HUES48 (cell line): ENCODE results near the gene SRPK2.

Experiments used
- H3K27ac ChIP-seq: one replicate; pipeline ENCODE4 v1.7.0; 2013; ENCODE audit warnings: low read depth, low read length, inconsistent platforms
- H3K27me3 ChIP-seq: 2 replicates; pipeline ENCODE4 v1.6.1; 2013; ENCODE audit warnings: mild to moderate bottlenecking, low read length; ENCODE audit not compliant: control insufficient read depth, insufficient read depth
- H3K36me3 ChIP-seq: 2 replicates; pipeline ENCODE4 v1.6.1; 2013; ENCODE audit warnings: low read length; ENCODE audit not compliant: control insufficient read depth, insufficient read depth
- H3K4me1 ChIP-seq: 2 replicates; pipeline ENCODE4 v1.6.1; 2013; ENCODE audit warnings: mild to moderate bottlenecking, low read length; ENCODE audit not compliant: control insufficient read depth, insufficient read depth
- H3K4me3 ChIP-seq: 2 replicates; pipeline ENCODE4 v1.5.1; 2013; ENCODE audit warnings: mild to moderate bottlenecking, low read depth, low read length
- H3K9ac ChIP-seq: 2 replicates; pipeline ENCODE4 v1.6.1; 2013; ENCODE audit warnings: mild to moderate bottlenecking, low read depth, low read length, moderate library complexity
- H3K9me3 ChIP-seq: 2 replicates; pipeline ENCODE4 v1.6.1; 2013; ENCODE audit warnings: low read length; ENCODE audit not compliant: control insufficient read depth, insufficient read depth

Gene SRPK2

GRCh38 chr7:105185290-105186010 is 203.3 kb downstream of the SRPK2 start:
- Histone ChIP-seq H3K9ac (no peak overlapping the region), H3K36me3 (no peaks in the 10 kb centered on the region), H3K9me3 (no peaks in the 10 kb centered on the region), H3K4me1 (no peaks in the 10 kb centered on the region), H3K4me3 (no peak overlapping the region), H3K27ac (no peak overlapping the region), H3K27me3 (no peaks in the 10 kb centered on the region)

GRCh38 chr7:105180002-105180401 is 208.7 kb downstream of the SRPK2 start:
- Histone ChIP-seq H3K4me1 (peaks cover 6% of the 10 kb centered on the region; the same call in 1 of the 2 replicates), H3K9me3 (no peaks in the 10 kb centered on the region), H3K4me3 (no peak overlapping the region), H3K36me3 (no peaks in the 10 kb centered on the region), H3K27ac (no peak overlapping the region), H3K9ac (no peak overlapping the region), H3K27me3 (no peaks in the 10 kb centered on the region)

- H3K4me3 ChIP-seq = no peak overlapping the region
- no peak overlapping the region for H3K27ac ChIP-seq
- H3K36me3 ChIP-seq = no peaks in the 10 kb centered on the region
- H3K27me3 ChIP-seq = no peaks in the 10 kb centered on the region
- no peaks in the 10 kb centered on the region for H3K9me3 ChIP-seq
- peaks cover 6% of the 10 kb centered on the region; the same call in 1 of the 2 replicates for H3K4me1 ChIP-seq
- no peak overlapping the region for H3K9ac ChIP-seq
Observed at GRCh38 chr7:105178928-105179541, 209.7 kb downstream of the SRPK2 start.

GRCh38 chr7:105178177-105178576 is 210.5 kb downstream of the SRPK2 start:
- peaks cover 6% of the 10 kb centered on the region; the same call in 1 of the 2 replicates for H3K4me1 ChIP-seq
- H3K27ac ChIP-seq = no peak overlapping the region
- H3K36me3 ChIP-seq = no peaks in the 10 kb centered on the region
- H3K4me3 ChIP-seq = no peak overlapping the region
- H3K9ac ChIP-seq = no peak overlapping the region
- H3K9me3 ChIP-seq = no peaks in the 10 kb centered on the region
- no peaks in the 10 kb centered on the region for H3K27me3 ChIP-seq

- H3K27ac ChIP-seq = no peak overlapping the region
- H3K9ac ChIP-seq = no peak overlapping the region
- H3K4me1 ChIP-seq = peaks cover 6% of the 10 kb centered on the region; the same call in 1 of the 2 replicates
- H3K9me3 ChIP-seq = no peaks in the 10 kb centered on the region
- no peak overlapping the region for H3K4me3 ChIP-seq
- H3K27me3 ChIP-seq = no peaks in the 10 kb centered on the region
- no peaks in the 10 kb centered on the region for H3K36me3 ChIP-seq
Observed at GRCh38 chr7:105177026-105177425, 211.7 kb downstream of the SRPK2 start.

- H3K36me3 ChIP-seq = peaks cover 6% of the 10 kb centered on the region
- peaks cover 6% of the 10 kb centered on the region; the same call in 1 of the 2 replicates for H3K4me1 ChIP-seq
- no peaks in the 10 kb centered on the region for H3K27me3 ChIP-seq
- H3K27ac ChIP-seq = no peak overlapping the region
- H3K4me3 ChIP-seq = no peak overlapping the region
- H3K9me3 ChIP-seq = no peaks in the 10 kb centered on the region
- H3K9ac ChIP-seq = no peak overlapping the region
Observed at GRCh38 chr7:105173586-105173985, 215.1 kb downstream of the SRPK2 start.

GRCh38 chr7:105164751-105165150 is 224.0 kb downstream of the SRPK2 start:
- Histone ChIP-seq H3K9ac (no peak overlapping the region), H3K36me3 (peaks cover 48% of the 10 kb centered on the region), H3K4me1 (no peaks in the 10 kb centered on the region), H3K4me3 (no peak overlapping the region), H3K27me3 (no peaks in the 10 kb centered on the region), H3K27ac (no peak overlapping the region), H3K9me3 (no peaks in the 10 kb centered on the region)

GRCh38 chr7:105163718-105164117 is 225.0 kb downstream of the SRPK2 start:
- no peaks in the 10 kb centered on the region for H3K4me1 ChIP-seq
- H3K27me3 ChIP-seq = no peaks in the 10 kb centered on the region
- no peaks in the 10 kb centered on the region for H3K9me3 ChIP-seq
- peaks cover 47% of the 10 kb centered on the region for H3K36me3 ChIP-seq
- no peak overlapping the region for H3K27ac ChIP-seq
- no peak overlapping the region for H3K4me3 ChIP-seq
- no peak overlapping the region for H3K9ac ChIP-seq

- H3K4me1 ChIP-seq = no peaks in the 10 kb centered on the region
- H3K27ac ChIP-seq = no peak overlapping the region
- H3K9ac ChIP-seq = no peak overlapping the region
- no peaks in the 10 kb centered on the region for H3K9me3 ChIP-seq
- peaks cover 27% of the 10 kb centered on the region for H3K36me3 ChIP-seq
- H3K27me3 ChIP-seq = no peaks in the 10 kb centered on the region
- no peak overlapping the region for H3K4me3 ChIP-seq
Observed at GRCh38 chr7:105161366-105161765, 227.4 kb downstream of the SRPK2 start.

GRCh38 chr7:105157278-105157677 is 231.4 kb downstream of the SRPK2 start:
- no peaks in the 10 kb centered on the region for H3K4me1 ChIP-seq
- H3K9ac ChIP-seq = no peak overlapping the region
- H3K4me3 ChIP-seq = no peak overlapping the region
- H3K27ac ChIP-seq = no peak overlapping the region
- peaks cover 15% of the 10 kb centered on the region for H3K36me3 ChIP-seq
- H3K27me3 ChIP-seq = no peaks in the 10 kb centered on the region
- H3K9me3 ChIP-seq = no peaks in the 10 kb centered on the region

GRCh38 chr7:105156731-105157130 is 232.0 kb downstream of the SRPK2 start:
- Histone ChIP-seq H3K4me1 (no peaks in the 10 kb centered on the region), H3K27ac (no peak overlapping the region), H3K36me3 (peaks cover 15% of the 10 kb centered on the region)

More at GRCh38 chr7:105156731-105157130, 232.0 kb downstream of the SRPK2 start:
- no peaks in the 10 kb centered on the region for H3K9me3 ChIP-seq
- H3K9ac ChIP-seq = no peak overlapping the region
- no peak overlapping the region for H3K4me3 ChIP-seq
- no peaks in the 10 kb centered on the region for H3K27me3 ChIP-seq
